Activated CD4-positive, alpha-beta T cell treated with anti-CD3 and anti-CD28 coated beads, Interleukin-2, amount 50 U/mL, for 16 hours (primary cell): ENCODE measurements around the gene SMO.
"Not testable (repeated sequence)": the region's sequence is repeated elsewhere in the genome, so short reads cannot be mapped to it uniquely, and the experiment has no call there.

Source experiments
- DNase-seq: peaks from one replicate; pipeline ENCODE4 v3.0.0-alpha.2; 2020

The SMO gene

GRCh38 chr7:129169686-129170440 lies 18.6 kb upstream of the SMO start:
- peak; percentile 66 for DNase-seq

GRCh38 chr7:129170441-129171021 lies 17.9 kb upstream of the SMO start:
- no peak for DNase-seq

- DNase-seq = not testable (repeated sequence)
Observed at GRCh38 chr7:129173861-129174260, 14.6 kb upstream of the SMO start.

- no peak for DNase-seq
Observed at GRCh38 chr7:129176916-129177710, 11.3 kb upstream of the SMO start.

GRCh38 chr7:129184981-129185670 lies 3.3 kb upstream of the SMO start:
- DNase-seq = peak; percentile 10

- no peak for DNase-seq
Observed at GRCh38 chr7:129186749-129187260, 1.6 kb upstream of the SMO start.

- no peak for DNase-seq
Observed at GRCh38 chr7:129187681-129188371, 607 bp upstream of the SMO start.

GRCh38 chr7:129188892-129189660 lies 643 bp downstream of the SMO start:
- DNase-seq = no peak

- no peak for DNase-seq
Observed at GRCh38 chr7:129189661-129190310, 1.4 kb downstream of the SMO start.

GRCh38 chr7:129191272-129191671 lies 2.8 kb downstream of the SMO start:
- no peak for DNase-seq

GRCh38 chr7:129193892-129194291 lies 5.5 kb downstream of the SMO start:
- DNase-seq = no peak

GRCh38 chr7:129197771-129198170 lies 9.3 kb downstream of the SMO start:
- no peak for DNase-seq

- no peak for DNase-seq
Observed at GRCh38 chr7:129199406-129199805, 11.0 kb downstream of the SMO start.

GRCh38 chr7:129202058-129202777 lies 13.8 kb downstream of the SMO start:
- no peak for DNase-seq

GRCh38 chr7:129203050-129203741 lies 14.8 kb downstream of the SMO start:
- no peak for DNase-seq

GRCh38 chr7:129205126-129205818 lies 16.8 kb downstream of the SMO start:
- no peak for DNase-seq

GRCh38 chr7:129205987-129206785 lies 17.8 kb downstream of the SMO start:
- no peak for DNase-seq

- DNase-seq = no peak
Observed at GRCh38 chr7:129208667-129209066, 20.2 kb downstream of the SMO start.
